Keratinocyte (primary cell): ENCODE measurements around the gene KRT35. TPM values are rescaled to one million over a fixed set of nuclear protein-coding genes. Genes with fewer than 3 reads are reported as not detected.

Experiments
- DNase-seq: peaks from one replicate; pipeline ENCODE4 v3.0.0-alpha.2; 2011; ENCODE audit warnings: low read depth, missing footprints, low spot score
- FAIRE-seq: peaks from 2 replicates; lab custom pipeline; 2011; peaks lifted over from hg19 to GRCh38; lab: Jason Lieb, UNC
- H2AFZ ChIP-seq: 2 replicates; pipeline ENCODE4 v1.6.0; 2012; ENCODE audit warnings: low read length, control low read depth, inconsistent platforms; ENCODE audit not compliant: control insufficient read depth
- H3K27ac ChIP-seq: 2 replicates; pipeline ENCODE4 v1.5.1; 2011; ENCODE audit warnings: low read length; ENCODE audit not compliant: control insufficient read depth, insufficient read depth
- H3K27me3 ChIP-seq: 3 replicates; pipeline ENCODE4 v1.6.0; 2011; ENCODE audit warnings: low read length; ENCODE audit not compliant: control insufficient read depth, insufficient read depth; ENCODE audit errors: extremely low read depth
- H3K36me3 ChIP-seq, 2 experiments: 2 replicates in 1 of 2; 3 replicates in 1 of 2; pipeline ENCODE4 v1.5.1; 2011; ENCODE audit warnings: low read length in 2 of 2, mild to moderate bottlenecking in 1 of 2; ENCODE audit not compliant: control insufficient read depth in 2 of 2, insufficient read depth in 2 of 2; ENCODE audit errors: extremely low read depth in 1 of 2
- H3K4me1 ChIP-seq: 3 replicates; pipeline ENCODE4 v1.5.1; 2011; ENCODE audit warnings: low read length; ENCODE audit not compliant: control insufficient read depth, insufficient read depth; ENCODE audit errors: extremely low read depth
- H3K4me2 ChIP-seq: 3 replicates; pipeline ENCODE4 v1.6.0; 2011; ENCODE audit warnings: low read depth, low read length; ENCODE audit not compliant: control insufficient read depth, insufficient read depth; ENCODE audit errors: extremely low read depth
- H3K4me3 ChIP-seq, 3 experiments: fragments of 200-600 bp in 1 of 3; sonication (generic) in 1 of 3; 2 replicates in 2 of 3; 3 replicates in 1 of 3; pipeline ENCODE4 v1.5.1; 2011 to 2016; ENCODE audit warnings: low read length in 3 of 3, mild to moderate bottlenecking in 3 of 3, control low read depth in 2 of 3, inconsistent platforms in 1 of 3, low read depth in 1 of 3, mixed read lengths in 1 of 3, mixed run types in 1 of 3, moderate library complexity in 1 of 3; ENCODE audit not compliant: control insufficient read depth in 2 of 3, insufficient read depth in 2 of 3; ENCODE audit errors: extremely low read depth in 1 of 3
- H3K79me2 ChIP-seq: 2 replicates; pipeline ENCODE4 v1.6.0; 2012; ENCODE audit warnings: low read length; ENCODE audit not compliant: control insufficient read depth, insufficient read depth
- H3K9ac ChIP-seq: 3 replicates; pipeline ENCODE4 v1.6.0; 2011; ENCODE audit warnings: low read length; ENCODE audit not compliant: control insufficient read depth, insufficient read depth; ENCODE audit errors: extremely low read depth
- H3K9me1 ChIP-seq: 3 replicates; pipeline ENCODE4 v1.6.0; 2011; ENCODE audit warnings: low read length; ENCODE audit not compliant: control insufficient read depth, insufficient read depth; ENCODE audit errors: extremely low read depth
- H3K9me3 ChIP-seq: 2 replicates; pipeline ENCODE4 v1.5.1; 2012; ENCODE audit warnings: low read depth, low read length; ENCODE audit not compliant: control insufficient read depth
- H4K20me1 ChIP-seq: 3 replicates; pipeline ENCODE4 v1.6.0; 2011; ENCODE audit warnings: low read length; ENCODE audit not compliant: control insufficient read depth, insufficient read depth; ENCODE audit errors: extremely low read depth
- EZH2 ChIP-seq: IDR thresholded peaks from one replicate; pipeline ENCODE4 v1.6.1; 2012; ENCODE audit warnings: inconsistent platforms, mild to moderate bottlenecking, low read length, moderate library complexity
- dilution Hi-C: fragments of 300-500 bp; cut with MboI; formaldehyde crosslinking; loops from one replicate; pipeline ENCODE4 v1.7.0; 2020; ENCODE audit warnings: low sequenced_read_pairs; ENCODE audit not compliant: extremely low pct_ligation_motif_present
- polyA plus RNA-seq, 5 experiments: library from polyadenylated mRNA; depleted of rRNA in 3 of 5; stranded (reverse) in 3 of 5; stranded (forward) in 1 of 5; unstranded in 1 of 5; fragments of >200 nt; gene quantifications; 1 replicate in 1 of 5; 2 replicates in 3 of 5; 3 replicates in 1 of 5; pipeline versions ENCODE4 v1.2.1 to v1.2.3, GENCODE V29; 2011 to 2012; ENCODE audit warnings: missing spikeins in 2 of 5, low read depth in 1 of 5, low replicate concordance in 1 of 5
- TF ChIP-seq, protein P1 (sequence below), 3 experiments: IDR thresholded peaks in 1 of 3; conservative IDR thresholded peaks in 1 of 3; optimal IDR thresholded peaks in 1 of 3; 2 replicates in 2 of 3; 3 replicates in 1 of 3; pipeline versions ENCODE3 to v1.5.1; 2011; ENCODE audit warnings: low read length in 3 of 3, mild to moderate bottlenecking in 3 of 3, moderate library complexity in 2 of 3, control low read depth in 1 of 3, inconsistent platforms in 1 of 3; ENCODE audit not compliant: insufficient read depth in 2 of 3; ENCODE audit errors: extremely low read depth in 1 of 3

KRT35 gene
- polyA plus RNA-seq, 1 donor (not counting 4 experiments of a cell fraction or from before 2014, with no cell fraction given), result not detected

GRCh38 chr17:41474863-41475262, 6.1 kb downstream of the KRT35 start:
- Histone ChIP-seq H4K20me1 (no peaks in the 10 kb centered on the region), H3K4me2 (no peak overlapping the region), H3K4me3 (no peak overlapping the region), H3K4me1 (no peaks in the 10 kb centered on the region), H3K9ac (no peak overlapping the region), H3K9me3 (peaks cover 3% of the 10 kb centered on the region), H3K79me2 (no peaks in the 10 kb centered on the region), H3K27ac (no peak overlapping the region), H3K27me3 (no peaks in the 10 kb centered on the region), H2AFZ (no peak overlapping the region), H3K9me1 (no peaks in the 10 kb centered on the region), H3K36me3 (no peaks in the 10 kb centered on the region)
- no peak for FAIRE-seq
- no peak for DNase-seq
- dilution Hi-C loops, result no loop called here
- no peak for TF ChIP-seq EZH2
- TF ChIP-seq, protein P1, sequence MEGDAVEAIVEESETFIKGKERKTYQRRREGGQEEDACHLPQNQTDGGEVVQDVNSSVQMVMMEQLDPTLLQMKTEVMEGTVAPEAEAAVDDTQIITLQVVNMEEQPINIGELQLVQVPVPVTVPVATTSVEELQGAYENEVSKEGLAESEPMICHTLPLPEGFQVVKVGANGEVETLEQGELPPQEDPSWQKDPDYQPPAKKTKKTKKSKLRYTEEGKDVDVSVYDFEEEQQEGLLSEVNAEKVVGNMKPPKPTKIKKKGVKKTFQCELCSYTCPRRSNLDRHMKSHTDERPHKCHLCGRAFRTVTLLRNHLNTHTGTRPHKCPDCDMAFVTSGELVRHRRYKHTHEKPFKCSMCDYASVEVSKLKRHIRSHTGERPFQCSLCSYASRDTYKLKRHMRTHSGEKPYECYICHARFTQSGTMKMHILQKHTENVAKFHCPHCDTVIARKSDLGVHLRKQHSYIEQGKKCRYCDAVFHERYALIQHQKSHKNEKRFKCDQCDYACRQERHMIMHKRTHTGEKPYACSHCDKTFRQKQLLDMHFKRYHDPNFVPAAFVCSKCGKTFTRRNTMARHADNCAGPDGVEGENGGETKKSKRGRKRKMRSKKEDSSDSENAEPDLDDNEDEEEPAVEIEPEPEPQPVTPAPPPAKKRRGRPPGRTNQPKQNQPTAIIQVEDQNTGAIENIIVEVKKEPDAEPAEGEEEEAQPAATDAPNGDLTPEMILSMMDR (optimal IDR thresholded peaks at IDR 0.05 in 1 of 3, IDR thresholded peaks at IDR 0.05 in 1 of 3, conservative IDR thresholded peaks at IDR 0.05 in 1 of 3; ENCODE audit: extremely low read depth in 1 of 3, insufficient read depth in 2 of 3, low read length in 3 of 3), result no peak

- H4K20me1 ChIP-seq, result no peaks in the 10 kb centered on the region
- no peaks in the 10 kb centered on the region for H3K9me1 ChIP-seq
- FAIRE-seq, result no peak
- H3K27me3 ChIP-seq, result no peaks in the 10 kb centered on the region
- no peak overlapping the region for H3K27ac ChIP-seq
- no peaks in the 10 kb centered on the region for H3K36me3 ChIP-seq
- dilution Hi-C loops, result no loop called here
- no peak overlapping the region for H3K4me3 ChIP-seq
- no peaks in the 10 kb centered on the region for H3K79me2 ChIP-seq
- H3K4me2 ChIP-seq, result no peak overlapping the region
- peaks cover 16% of the 10 kb centered on the region for H3K4me1 ChIP-seq
- no peak for DNase-seq
- TF ChIP-seq EZH2, result no peak
- TF ChIP-seq, protein P1 (optimal IDR thresholded peaks at IDR 0.05 in 1 of 3, IDR thresholded peaks at IDR 0.05 in 1 of 3, conservative IDR thresholded peaks at IDR 0.05 in 1 of 3; ENCODE audit: extremely low read depth in 1 of 3, insufficient read depth in 2 of 3, low read length in 3 of 3), result no peak
- H3K9ac ChIP-seq, result no peak overlapping the region
- H2AFZ ChIP-seq, result no peak overlapping the region
- H3K9me3 ChIP-seq, result peaks cover 3% of the 10 kb centered on the region
These were observed 12.6 kb downstream of the KRT35 start for GRCh38 chr17:41468346-41468745.
